CD4-positive, alpha-beta T cell (primary cell): Measurements from ENCODE around the gene NUDT3. TPM values are rescaled to one million over a fixed set of nuclear protein-coding genes. Genes with fewer than 3 reads are reported as not detected.

Experiments
- ATAC-seq: fragments of 200-7000 bp; cut with Tn5 transposase; one replicate; pipeline ENCODE4 v1.10.0; 2022; ENCODE audit warnings: mild to moderate bottlenecking; ENCODE audit not compliant: poor library complexity
- CTCF ChIA-PET: fragments of 350-600 bp; sonication (Branson Sonifier 250); formaldehyde crosslinking; loops from one replicate; lab custom pipeline; 2021; ENCODE audit warnings: antibody characterized with exemption, inconsistent platforms; lab: Charles Lee
- POLR2A ChIA-PET: fragments of 350-600 bp; sonication (Branson Sonifier 250); formaldehyde crosslinking; loops from one replicate; lab custom pipeline; 2021; ENCODE audit warnings: antibody characterized with exemption, inconsistent platforms; lab: Charles Lee
- DNase-seq, 14 experiments: peaks; one replicate each; pipeline ENCODE4 v3.0.0-alpha.2; 2013 to 2020; ENCODE audit warnings: mixed read lengths in 2 of 14
- H3K27ac ChIP-seq, 2 donors: one replicate each; pipeline versions ENCODE4 v1.5.1 to v1.7.0; 2013; ENCODE audit warnings: low read length in 2 of 2, low read depth in 1 of 2, mild to moderate bottlenecking in 1 of 2
- H3K27me3 ChIP-seq, 2 experiments: 1 replicate in 1 of 2; 2 replicates in 1 of 2; pipeline versions ENCODE4 v1.6.1 to v1.7.0; 2013; ENCODE audit warnings: low read length in 2 of 2, control low read depth in 1 of 2, mild to moderate bottlenecking in 1 of 2, moderate library complexity in 1 of 2; ENCODE audit not compliant: insufficient read depth in 2 of 2, control insufficient read depth in 1 of 2
- H3K36me3 ChIP-seq: one replicate; pipeline ENCODE4 v1.6.1; 2013; ENCODE audit warnings: low read length, control low read depth; ENCODE audit not compliant: insufficient read depth
- H3K4me1 ChIP-seq: one replicate; pipeline ENCODE4 v1.6.1; 2013; ENCODE audit warnings: low read length, control low read depth; ENCODE audit not compliant: insufficient read depth
- H3K4me3 ChIP-seq: one replicate; pipeline ENCODE4 v1.5.1; 2013; ENCODE audit warnings: mild to moderate bottlenecking, low read length, moderate library complexity
- H3K9me3 ChIP-seq, 2 experiments: 1 replicate in 1 of 2; 2 replicates in 1 of 2; pipeline versions ENCODE4 v1.6.1 to v1.7.0; 2013; ENCODE audit warnings: low read length in 2 of 2, mild to moderate bottlenecking in 2 of 2, control low read depth in 1 of 2, moderate library complexity in 1 of 2; ENCODE audit not compliant: control insufficient read depth in 1 of 2, insufficient read depth in 1 of 2
- H3K27ac Mint-ChIP-seq: one replicate; pipeline ENCODE4 v1.8.0; 2020; ENCODE audit warnings: mixed read lengths
- H3K27me3 Mint-ChIP-seq: one replicate; pipeline ENCODE4 v1.8.0; 2021; ENCODE audit warnings: mixed read lengths
- H3K36me3 Mint-ChIP-seq: one replicate; pipeline ENCODE4 v1.8.0; 2021; ENCODE audit warnings: low read depth, mixed read lengths
- H3K4me1 Mint-ChIP-seq: one replicate; pipeline ENCODE4 v1.8.0; 2021; ENCODE audit warnings: low read depth, mixed read lengths
- H3K4me3 Mint-ChIP-seq: one replicate; pipeline ENCODE4 v1.8.0; 2020; ENCODE audit warnings: mild to moderate bottlenecking, mixed read lengths
- H3K9me3 Mint-ChIP-seq: one replicate; pipeline ENCODE4 v1.8.0; 2020; ENCODE audit warnings: mixed read lengths
- intact Hi-C, 2 experiments: fragments of 100-400 bp; cut with DNase I in 1 of 2; cut with micrococcal nuclease in 1 of 2; formaldehyde crosslinking; loops; one replicate each; pipeline versions ENCODE4 v1.15.1 to v1.9.0; 2023 to 2025; cut with DNase I, micrococcal nuclease
- total RNA-seq, 174 experiments: library from RNA in 2 of 174; stranded (reverse) in 2 of 174; gene quantifications; one replicate each; pipeline ENCODE4 v1.2.3 and lab custom pipeline; 2021 to 2026
- TF ChIP-seq, protein P1 (sequence below): fragments of 200-600 bp; IDR thresholded peaks from one replicate; pipeline ENCODE4 v1.8.0; 2022; ENCODE audit warnings: antibody characterized with exemption, mild to moderate bottlenecking

The NUDT3 gene
- total RNA-seq, 2 experiments from 2014 or later = 14.8 to 15.0 TPM

GRCh38 chr6:34342247-34342646 is 50.2 kb downstream of the NUDT3 start:
- CTCF ChIA-PET = interaction anchor here (0.7 kb wide), 1 partner anchor 62 kb away, joined by 5 read pairs; no protein-coding TSS in a partner anchor
- no peaks in the 10 kb centered on the region for H3K9me3 ChIP-seq
- no peak overlapping the region for H3K27ac Mint-ChIP-seq
- POLR2A ChIA-PET = no interaction called here
- H3K4me3 ChIP-seq = no peak overlapping the region
- H3K27me3 ChIP-seq = no peaks in the 10 kb centered on the region
- no peak for ATAC-seq
- H3K27me3 Mint-ChIP-seq = no peaks in the 10 kb centered on the region
- DNase-seq = no peak
- peaks cover 47% of the 10 kb centered on the region for H3K36me3 Mint-ChIP-seq
- H3K36me3 ChIP-seq = peaks cover 12% of the 10 kb centered on the region
- TF ChIP-seq, protein P1, sequence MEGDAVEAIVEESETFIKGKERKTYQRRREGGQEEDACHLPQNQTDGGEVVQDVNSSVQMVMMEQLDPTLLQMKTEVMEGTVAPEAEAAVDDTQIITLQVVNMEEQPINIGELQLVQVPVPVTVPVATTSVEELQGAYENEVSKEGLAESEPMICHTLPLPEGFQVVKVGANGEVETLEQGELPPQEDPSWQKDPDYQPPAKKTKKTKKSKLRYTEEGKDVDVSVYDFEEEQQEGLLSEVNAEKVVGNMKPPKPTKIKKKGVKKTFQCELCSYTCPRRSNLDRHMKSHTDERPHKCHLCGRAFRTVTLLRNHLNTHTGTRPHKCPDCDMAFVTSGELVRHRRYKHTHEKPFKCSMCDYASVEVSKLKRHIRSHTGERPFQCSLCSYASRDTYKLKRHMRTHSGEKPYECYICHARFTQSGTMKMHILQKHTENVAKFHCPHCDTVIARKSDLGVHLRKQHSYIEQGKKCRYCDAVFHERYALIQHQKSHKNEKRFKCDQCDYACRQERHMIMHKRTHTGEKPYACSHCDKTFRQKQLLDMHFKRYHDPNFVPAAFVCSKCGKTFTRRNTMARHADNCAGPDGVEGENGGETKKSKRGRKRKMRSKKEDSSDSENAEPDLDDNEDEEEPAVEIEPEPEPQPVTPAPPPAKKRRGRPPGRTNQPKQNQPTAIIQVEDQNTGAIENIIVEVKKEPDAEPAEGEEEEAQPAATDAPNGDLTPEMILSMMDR = no peak
- H3K4me1 Mint-ChIP-seq = peaks cover 69% of the 10 kb centered on the region
- no peak overlapping the region for H3K27ac ChIP-seq
- no peak overlapping the region for H3K4me3 Mint-ChIP-seq
- intact Hi-C loops = no loop called here
- H3K9me3 Mint-ChIP-seq = no peaks in the 10 kb centered on the region
- peaks cover 3% of the 10 kb centered on the region for H3K4me1 ChIP-seq

DNA sequence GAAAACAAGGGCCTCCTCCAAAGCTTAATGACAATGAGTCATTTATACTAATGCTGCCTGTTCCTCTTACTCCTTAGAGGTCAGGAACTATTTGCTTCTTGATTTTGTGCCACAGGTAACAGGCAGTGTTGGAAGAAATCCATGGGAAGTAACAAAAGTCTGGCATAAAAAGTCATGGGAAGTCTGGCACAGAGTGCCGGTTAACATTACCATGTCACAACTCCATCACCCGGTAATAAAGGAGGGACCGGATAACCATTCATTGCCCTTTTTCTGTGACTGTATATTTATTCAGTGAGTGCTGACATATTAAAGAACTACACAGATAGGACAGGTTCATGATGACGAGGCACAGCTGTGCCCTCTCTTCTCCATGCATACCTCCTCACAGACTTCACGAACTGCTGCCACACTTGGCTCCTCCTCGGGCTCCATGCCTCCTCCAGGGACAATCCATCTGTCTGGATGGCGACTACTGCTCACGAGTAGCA is 50.9 kb downstream of the NUDT3 start:
- no peak overlapping the region for H3K4me3 ChIP-seq
- Mint-ChIP-seq H3K36me3 (peaks cover 45% of the 10 kb centered on the region), H3K27ac (no peak overlapping the region), H3K9me3 (no peaks in the 10 kb centered on the region), H3K27me3 (no peaks in the 10 kb centered on the region), H3K4me3 (no peak overlapping the region), H3K4me1 (peaks cover 67% of the 10 kb centered on the region)
- CTCF ChIA-PET = no interaction called here
- TF ChIP-seq, protein P1 = no peak
- no peak for DNase-seq
- peaks cover 3% of the 10 kb centered on the region for H3K4me1 ChIP-seq
- ATAC-seq = no peak
- no peak overlapping the region for H3K27ac ChIP-seq
- no peaks in the 10 kb centered on the region for H3K9me3 ChIP-seq
- intact Hi-C loops = no loop called here
- H3K27me3 ChIP-seq = no peaks in the 10 kb centered on the region
- POLR2A ChIA-PET = no interaction called here
- peaks cover 12% of the 10 kb centered on the region for H3K36me3 ChIP-seq

DNA sequence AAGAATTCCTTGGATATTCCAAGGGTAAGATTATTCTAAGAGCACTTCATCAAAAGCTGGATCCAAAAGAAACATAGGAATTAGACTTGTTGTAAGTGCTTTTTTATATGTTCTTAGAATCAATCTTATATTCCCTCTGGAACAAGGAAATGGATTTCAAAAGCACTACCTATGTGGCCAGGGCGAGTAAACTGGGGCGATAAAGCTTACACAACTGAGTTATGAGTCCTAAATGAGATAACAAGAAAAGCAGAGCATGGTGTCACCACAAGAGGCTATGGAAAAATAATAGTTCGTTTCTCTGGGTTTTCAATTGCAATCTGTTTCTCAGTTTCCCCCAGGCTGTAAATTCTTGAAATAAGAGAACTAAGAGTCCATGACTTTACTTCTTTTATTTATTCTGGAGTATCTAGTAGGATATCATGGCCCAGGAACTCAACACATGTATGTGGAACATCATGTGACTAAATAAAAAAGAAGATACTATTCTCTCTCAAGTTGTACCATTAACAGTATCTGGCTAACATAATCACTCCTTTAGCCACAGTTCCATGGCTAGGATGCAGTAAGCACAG is 51.5 kb downstream of the NUDT3 start:
- POLR2A ChIA-PET = no interaction called here
- H3K9me3 ChIP-seq = no peaks in the 10 kb centered on the region
- intact Hi-C loops = no loop called here
- Mint-ChIP-seq H3K9me3 (no peaks in the 10 kb centered on the region), H3K27me3 (no peaks in the 10 kb centered on the region), H3K27ac (no peak overlapping the region), H3K36me3 (peaks cover 45% of the 10 kb centered on the region), H3K4me1 (peaks cover 67% of the 10 kb centered on the region), H3K4me3 (no peak overlapping the region)
- TF ChIP-seq, protein P1 = no peak
- ATAC-seq (no peak), DNase-seq (no peak)
- no peak overlapping the region for H3K4me3 ChIP-seq
- CTCF ChIA-PET = no interaction called here
- peaks cover 3% of the 10 kb centered on the region for H3K4me1 ChIP-seq
- peaks cover 14% of the 10 kb centered on the region for H3K36me3 ChIP-seq
- H3K27ac ChIP-seq = no peak overlapping the region
- no peaks in the 10 kb centered on the region for H3K27me3 ChIP-seq
